SK-N-SH (cell line): Measurements from ENCODE around the gene PCSK6. TPM values are rescaled to one million over a fixed set of nuclear protein-coding genes. Genes with fewer than 3 reads are reported as not detected.

Experiments used
- CTCF ChIA-PET: fragments of 300-600, 350-600 bp; formaldehyde crosslinking; extraction: SDS; loops from one replicate; lab custom pipeline; 2021; lab: Yijun Ruan, JAX
- POLR2A ChIA-PET: fragments of 350-600 bp; sonication (Branson Sonifier 250); formaldehyde crosslinking; extraction: SDS; loops from one replicate; lab custom pipeline; 2020; ENCODE audit warnings: antibody characterized with exemption, inconsistent platforms; lab: Yijun Ruan, JAX
- DNase-seq: peaks from one replicate; pipeline ENCODE4 v3.0.0; 2012
- H2AFZ ChIP-seq: fragments of 200-600 bp; sonication (generic); 2 replicates; pipeline ENCODE4 v1.8.1; 2016; ENCODE audit warnings: antibody characterized with exemption, mild to moderate bottlenecking, low read depth
- H3F3A ChIP-seq: fragments of 200-600 bp; sonication (generic); replicated peaks from 2 replicates; pipeline ENCODE3; 2016; ENCODE audit warnings: antibody characterized with exemption, mild to moderate bottlenecking; ENCODE audit not compliant: insufficient read depth
- H3K27ac ChIP-seq, 2 experiments: fragments of 200-500 bp in 1 of 2; fragments of 200-600 bp in 1 of 2; sonication (Bioruptor generic) in 1 of 2; sonication (generic), shearing (Covaris generic) in 1 of 2; 2 replicates each; pipeline versions ENCODE4 v1.5.1 to v1.6.1; 2014 to 2016; ENCODE audit warnings: low read depth in 2 of 2, inconsistent platforms in 1 of 2, low read length in 1 of 2, mild to moderate bottlenecking in 1 of 2, mixed read lengths in 1 of 2
- H3K27me3 ChIP-seq: fragments of 200-600 bp; sonication (generic), shearing (Covaris generic); 2 replicates; pipeline ENCODE4 v1.6.1; 2016; ENCODE audit warnings: mixed run types; ENCODE audit not compliant: insufficient read depth
- H3K36me3 ChIP-seq, 2 experiments: fragments of 200-500 bp in 1 of 2; fragments of 200-600 bp in 1 of 2; sonication (Bioruptor generic) in 1 of 2; sonication (generic) in 1 of 2; replicated peaks in 1 of 2; 2 replicates each; pipeline versions ENCODE3 to v1.5.1; 2014 to 2016; ENCODE audit warnings: low read length in 1 of 2, mild to moderate bottlenecking in 1 of 2; ENCODE audit not compliant: insufficient read depth in 2 of 2, control insufficient read depth in 1 of 2
- H3K4me1 ChIP-seq, 2 experiments: fragments of 200-500 bp in 1 of 2; fragments of 200-600 bp in 1 of 2; sonication (Bioruptor generic) in 1 of 2; sonication (generic), shearing (Covaris generic) in 1 of 2; 2 replicates each; pipeline versions ENCODE4 v1.5.1 to v1.6.1; 2014 to 2016; ENCODE audit warnings: low read depth in 1 of 2, low read length in 1 of 2, mixed run types in 1 of 2; ENCODE audit not compliant: insufficient read depth in 2 of 2, control insufficient read depth in 1 of 2
- H3K4me2 ChIP-seq: fragments of 200-600 bp; sonication (generic), shearing (Covaris generic); 2 replicates; pipeline ENCODE4 v1.6.1; 2017; ENCODE audit warnings: mixed run types
- H3K4me3 ChIP-seq, 2 experiments: fragments of 200-500 bp in 1 of 2; fragments of 200-600 bp in 1 of 2; sonication (Bioruptor generic) in 1 of 2; sonication (generic), shearing (Covaris generic) in 1 of 2; 2 replicates each; pipeline versions ENCODE4 v1.5.1 to v1.8.1; 2014 to 2016; ENCODE audit warnings: low read depth in 2 of 2, inconsistent platforms in 1 of 2, low read length in 1 of 2, mild to moderate bottlenecking in 1 of 2, mixed read lengths in 1 of 2, moderate library complexity in 1 of 2
- H3K79me2 ChIP-seq: fragments of 200-600 bp; sonication (generic); 2 replicates; pipeline ENCODE4 v1.8.1; 2017; ENCODE audit warnings: mild to moderate bottlenecking; ENCODE audit not compliant: insufficient read depth
- H3K9ac ChIP-seq: fragments of 200-600 bp; sonication (generic); 2 replicates; pipeline ENCODE4 v1.6.1; 2017; ENCODE audit warnings: mixed run types
- H3K9me2 ChIP-seq: fragments of 200-600 bp; sonication (generic); 2 replicates; pipeline ENCODE4 v1.6.1; 2017; ENCODE audit warnings: mixed run types
- H3K9me3 ChIP-seq: fragments of 200-600 bp; sonication (generic); 2 replicates; pipeline ENCODE4 v1.6.1; 2017; ENCODE audit warnings: mixed run types, mild to moderate bottlenecking, moderate library complexity
- H4K20me1 ChIP-seq: fragments of 200-600 bp; sonication (generic); 2 replicates; pipeline ENCODE4 v1.6.1; 2017; ENCODE audit warnings: mild to moderate bottlenecking, mixed run types; ENCODE audit not compliant: insufficient read depth
- CHD2 ChIP-seq: fragments of 150-350 bp; IDR thresholded peaks from 2 replicates; pipeline ENCODE4 v1.6.1; 2018; ENCODE audit warnings: low read length; ENCODE audit not compliant: partially characterized antibody
- EZH2phosphoT487 ChIP-seq: fragments of 200-600 bp; sonication (generic); IDR thresholded peaks from 2 replicates; pipeline ENCODE4 v1.6.1; 2017; ENCODE audit warnings: low read depth, mixed run types, mild to moderate bottlenecking, antibody characterized with exemption, moderate library complexity, borderline replicate concordance
- FOSL2 ChIP-seq: IDR thresholded peaks from 2 replicates; pipeline ENCODE4 v1.4.0; 2012; ENCODE audit warnings: low read depth, mild to moderate bottlenecking, moderate library complexity, borderline replicate concordance
- GABPA ChIP-seq: IDR thresholded peaks from 2 replicates; pipeline ENCODE4 v1.4.0; 2012; ENCODE audit warnings: low read depth, mild to moderate bottlenecking
- GATA2 ChIP-seq: sonication (generic); formaldehyde crosslinking; IDR thresholded peaks from 2 replicates; pipeline ENCODE4 v1.5.0; 2020; ENCODE audit warnings: mild to moderate bottlenecking, missing genetic modification reagents
- NFIC ChIP-seq: IDR thresholded peaks from 2 replicates; pipeline ENCODE4 v1.4.0; 2012; ENCODE audit warnings: borderline replicate concordance
- NRF1 ChIP-seq: IDR thresholded peaks from 2 replicates; pipeline ENCODE4 v1.6.1; 2012; ENCODE audit warnings: low read depth, mild to moderate bottlenecking, low read length
- RAD21 ChIP-seq: IDR thresholded peaks from 2 replicates; pipeline ENCODE4 v1.6.1; 2012; ENCODE audit warnings: mild to moderate bottlenecking, low read length
- RCOR1 ChIP-seq: fragments of 150-350 bp; IDR thresholded peaks from 2 replicates; pipeline ENCODE4 v1.6.1; 2017; ENCODE audit warnings: antibody characterized with exemption, low read length
- RFX5 ChIP-seq: IDR thresholded peaks from 2 replicates; pipeline ENCODE4 v1.6.1; 2012; ENCODE audit warnings: mild to moderate bottlenecking, improper control_type of control experiment, low read length
- SIN3A ChIP-seq: IDR thresholded peaks from 2 replicates; pipeline ENCODE4 v1.6.1; 2012; ENCODE audit warnings: low read depth, mild to moderate bottlenecking, low read length, moderate library complexity, borderline replicate concordance
- TAF1 ChIP-seq: IDR thresholded peaks from 2 replicates; pipeline ENCODE4 v1.6.1; 2012; ENCODE audit warnings: low read depth, mild to moderate bottlenecking, low read length, moderate library complexity, borderline replicate concordance
- TCF12 ChIP-seq: IDR thresholded peaks from 2 replicates; pipeline ENCODE4 v1.4.0; 2012
- TEAD4 ChIP-seq: IDR thresholded peaks from 2 replicates; pipeline ENCODE4 v1.4.0; 2012; ENCODE audit warnings: mild to moderate bottlenecking, borderline replicate concordance; ENCODE audit not compliant: insufficient read depth
- WGBS: methylation state at CpG from one replicate; pipeline ENCODE4 v1.1.6; 2017; ENCODE audit warnings: low lambda C conversion rate; 5-methylcytosine and 5-hydroxymethylcytosine counted together
- polyA plus RNA-seq, 3 experiments: library from polyadenylated mRNA; depleted of rRNA; stranded (reverse); fragments of >200 nt; gene quantifications; 2 replicates each; pipeline ENCODE4 v1.2.3, GENCODE V29; 2012
- TF ChIP-seq, protein P1 (sequence below): IDR thresholded peaks from 2 replicates; pipeline ENCODE4 v1.4.0; 2012; ENCODE audit warnings: low read depth, borderline replicate concordance
- TF ChIP-seq, protein P2 (sequence below): fragments of 200-600 bp; sonication (generic); IDR thresholded peaks from 2 replicates; pipeline ENCODE4 v1.6.1; 2017; ENCODE audit warnings: antibody characterized with exemption, mild to moderate bottlenecking, moderate library complexity
- TF ChIP-seq, protein P3 (sequence below): IDR thresholded peaks from 2 replicates; pipeline ENCODE4 v1.6.1; 2012; ENCODE audit warnings: mild to moderate bottlenecking, low read depth, low read length, moderate library complexity
- TF ChIP-seq, protein P4 (sequence below): IDR thresholded peaks from 2 replicates; pipeline ENCODE4 v1.4.0; 2012; ENCODE audit warnings: low read depth, borderline replicate concordance

PCSK6 gene
- polyA plus RNA-seq, 1 of the 3 experiments (the other 2 are of a cell fraction) = 0.03 TPM

DNA sequence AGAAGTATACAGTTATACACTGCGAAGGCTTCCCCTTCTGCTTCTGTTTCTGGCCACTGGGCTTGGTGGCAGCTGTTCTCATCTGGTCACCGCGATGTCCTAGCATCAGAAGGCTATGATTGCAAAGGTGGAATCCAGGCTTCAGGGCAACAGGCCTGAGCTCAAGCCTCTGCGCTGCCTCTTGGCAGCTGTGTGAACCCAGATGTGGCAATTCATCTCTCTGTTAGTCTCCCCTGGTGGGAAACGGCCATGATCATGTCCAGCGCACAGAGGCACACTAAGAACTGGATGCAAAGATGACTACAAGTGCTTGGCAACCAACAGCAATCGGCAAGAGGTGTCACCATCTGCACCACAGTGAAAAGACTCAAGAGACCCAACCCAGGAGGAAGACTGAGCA is 78.9 kb downstream of the PCSK6 start:
- TF ChIP-seq, protein P1, sequence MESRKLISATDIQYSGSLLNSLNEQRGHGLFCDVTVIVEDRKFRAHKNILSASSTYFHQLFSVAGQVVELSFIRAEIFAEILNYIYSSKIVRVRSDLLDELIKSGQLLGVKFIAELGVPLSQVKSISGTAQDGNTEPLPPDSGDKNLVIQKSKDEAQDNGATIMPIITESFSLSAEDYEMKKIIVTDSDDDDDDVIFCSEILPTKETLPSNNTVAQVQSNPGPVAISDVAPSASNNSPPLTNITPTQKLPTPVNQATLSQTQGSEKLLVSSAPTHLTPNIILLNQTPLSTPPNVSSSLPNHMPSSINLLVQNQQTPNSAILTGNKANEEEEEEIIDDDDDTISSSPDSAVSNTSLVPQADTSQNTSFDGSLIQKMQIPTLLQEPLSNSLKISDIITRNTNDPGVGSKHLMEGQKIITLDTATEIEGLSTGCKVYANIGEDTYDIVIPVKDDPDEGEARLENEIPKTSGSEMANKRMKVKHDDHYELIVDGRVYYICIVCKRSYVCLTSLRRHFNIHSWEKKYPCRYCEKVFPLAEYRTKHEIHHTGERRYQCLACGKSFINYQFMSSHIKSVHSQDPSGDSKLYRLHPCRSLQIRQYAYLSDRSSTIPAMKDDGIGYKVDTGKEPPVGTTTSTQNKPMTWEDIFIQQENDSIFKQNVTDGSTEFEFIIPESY = no peak
- TF ChIP-seq RAD21 (no peak), SIN3A (no peak), GATA2 (CRISPR knock-in tag) (no peak), CHD2 (no peak), TEAD4 (no peak), TAF1 (no peak), NFIC (no peak), RCOR1 (no peak)
- TF ChIP-seq, protein P2, sequence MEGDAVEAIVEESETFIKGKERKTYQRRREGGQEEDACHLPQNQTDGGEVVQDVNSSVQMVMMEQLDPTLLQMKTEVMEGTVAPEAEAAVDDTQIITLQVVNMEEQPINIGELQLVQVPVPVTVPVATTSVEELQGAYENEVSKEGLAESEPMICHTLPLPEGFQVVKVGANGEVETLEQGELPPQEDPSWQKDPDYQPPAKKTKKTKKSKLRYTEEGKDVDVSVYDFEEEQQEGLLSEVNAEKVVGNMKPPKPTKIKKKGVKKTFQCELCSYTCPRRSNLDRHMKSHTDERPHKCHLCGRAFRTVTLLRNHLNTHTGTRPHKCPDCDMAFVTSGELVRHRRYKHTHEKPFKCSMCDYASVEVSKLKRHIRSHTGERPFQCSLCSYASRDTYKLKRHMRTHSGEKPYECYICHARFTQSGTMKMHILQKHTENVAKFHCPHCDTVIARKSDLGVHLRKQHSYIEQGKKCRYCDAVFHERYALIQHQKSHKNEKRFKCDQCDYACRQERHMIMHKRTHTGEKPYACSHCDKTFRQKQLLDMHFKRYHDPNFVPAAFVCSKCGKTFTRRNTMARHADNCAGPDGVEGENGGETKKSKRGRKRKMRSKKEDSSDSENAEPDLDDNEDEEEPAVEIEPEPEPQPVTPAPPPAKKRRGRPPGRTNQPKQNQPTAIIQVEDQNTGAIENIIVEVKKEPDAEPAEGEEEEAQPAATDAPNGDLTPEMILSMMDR = no peak
- Histone ChIP-seq H3F3A (no peaks in the 10 kb centered on the region), H3K27ac (no peak overlapping the region), H3K36me3 (no peaks in the 10 kb centered on the region), H3K9me3 (no peaks in the 10 kb centered on the region), H3K4me1 (no peaks in the 10 kb centered on the region; a peak in 1 of 4 replicates), H4K20me1 (no peaks in the 10 kb centered on the region), H3K4me2 (no peak overlapping the region), H3K4me3 (no peak overlapping the region), H3K9ac (no peak overlapping the region), H3K9me2 (no peaks in the 10 kb centered on the region), H3K27me3 (no peaks in the 10 kb centered on the region), H2AFZ (no peak overlapping the region), H3K79me2 (no peaks in the 10 kb centered on the region)
- ChIA-PET CTCF (no interaction called here), POLR2A (no interaction called here)
- DNase-seq = no peak
- WGBS = 54% methylated on average over 7 of the region's 7 CpGs

DNA sequence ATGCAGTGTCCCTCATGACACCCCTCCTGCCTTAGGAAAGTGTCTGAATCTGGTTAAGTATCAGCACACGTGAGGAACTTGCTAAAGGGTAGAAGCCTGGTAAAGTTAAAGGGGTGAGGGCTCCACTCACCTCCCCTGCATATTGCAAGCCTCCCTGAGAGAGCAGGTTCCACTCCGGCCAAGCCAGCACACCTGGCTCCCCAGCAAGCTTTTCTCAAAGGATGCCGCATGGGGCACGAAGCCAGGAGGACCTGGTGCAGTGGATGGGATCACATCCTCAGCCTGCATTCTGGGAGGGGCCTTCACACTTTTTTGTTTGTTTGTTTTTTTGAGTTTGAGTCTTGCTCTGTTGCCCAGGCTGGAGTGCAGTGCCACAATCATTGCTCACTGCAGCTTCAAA is 79.9 kb downstream of the PCSK6 start:
- Histone ChIP-seq H3K79me2 (no peaks in the 10 kb centered on the region), H3K9me2 (no peaks in the 10 kb centered on the region), H3K27me3 (no peaks in the 10 kb centered on the region), H3F3A (no peaks in the 10 kb centered on the region), H3K9ac (no peak overlapping the region), H3K36me3 (no peaks in the 10 kb centered on the region), H2AFZ (no peak overlapping the region), H3K27ac (no peak overlapping the region), H3K4me2 (no peak overlapping the region), H3K4me3 (no peak overlapping the region), H3K9me3 (no peaks in the 10 kb centered on the region), H4K20me1 (no peaks in the 10 kb centered on the region), H3K4me1 (no peaks in the 10 kb centered on the region; a peak in 1 of 4 replicates)
- 52% methylated on average over 2 of the region's 4 CpGs for WGBS
- no peak for DNase-seq
- ChIA-PET CTCF (interaction anchor here (0.7 kb wide), 1 partner anchor 14 kb away, joined by 3 read pairs; no protein-coding TSS in a partner anchor), POLR2A (no interaction called here)
- TF ChIP-seq, protein P3, sequence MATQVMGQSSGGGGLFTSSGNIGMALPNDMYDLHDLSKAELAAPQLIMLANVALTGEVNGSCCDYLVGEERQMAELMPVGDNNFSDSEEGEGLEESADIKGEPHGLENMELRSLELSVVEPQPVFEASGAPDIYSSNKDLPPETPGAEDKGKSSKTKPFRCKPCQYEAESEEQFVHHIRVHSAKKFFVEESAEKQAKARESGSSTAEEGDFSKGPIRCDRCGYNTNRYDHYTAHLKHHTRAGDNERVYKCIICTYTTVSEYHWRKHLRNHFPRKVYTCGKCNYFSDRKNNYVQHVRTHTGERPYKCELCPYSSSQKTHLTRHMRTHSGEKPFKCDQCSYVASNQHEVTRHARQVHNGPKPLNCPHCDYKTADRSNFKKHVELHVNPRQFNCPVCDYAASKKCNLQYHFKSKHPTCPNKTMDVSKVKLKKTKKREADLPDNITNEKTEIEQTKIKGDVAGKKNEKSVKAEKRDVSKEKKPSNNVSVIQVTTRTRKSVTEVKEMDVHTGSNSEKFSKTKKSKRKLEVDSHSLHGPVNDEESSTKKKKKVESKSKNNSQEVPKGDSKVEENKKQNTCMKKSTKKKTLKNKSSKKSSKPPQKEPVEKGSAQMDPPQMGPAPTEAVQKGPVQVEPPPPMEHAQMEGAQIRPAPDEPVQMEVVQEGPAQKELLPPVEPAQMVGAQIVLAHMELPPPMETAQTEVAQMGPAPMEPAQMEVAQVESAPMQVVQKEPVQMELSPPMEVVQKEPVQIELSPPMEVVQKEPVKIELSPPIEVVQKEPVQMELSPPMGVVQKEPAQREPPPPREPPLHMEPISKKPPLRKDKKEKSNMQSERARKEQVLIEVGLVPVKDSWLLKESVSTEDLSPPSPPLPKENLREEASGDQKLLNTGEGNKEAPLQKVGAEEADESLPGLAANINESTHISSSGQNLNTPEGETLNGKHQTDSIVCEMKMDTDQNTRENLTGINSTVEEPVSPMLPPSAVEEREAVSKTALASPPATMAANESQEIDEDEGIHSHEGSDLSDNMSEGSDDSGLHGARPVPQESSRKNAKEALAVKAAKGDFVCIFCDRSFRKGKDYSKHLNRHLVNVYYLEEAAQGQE = no peak
- TF ChIP-seq CHD2 = no peak
- TF ChIP-seq RCOR1 = no peak
- TF ChIP-seq, protein P4, sequence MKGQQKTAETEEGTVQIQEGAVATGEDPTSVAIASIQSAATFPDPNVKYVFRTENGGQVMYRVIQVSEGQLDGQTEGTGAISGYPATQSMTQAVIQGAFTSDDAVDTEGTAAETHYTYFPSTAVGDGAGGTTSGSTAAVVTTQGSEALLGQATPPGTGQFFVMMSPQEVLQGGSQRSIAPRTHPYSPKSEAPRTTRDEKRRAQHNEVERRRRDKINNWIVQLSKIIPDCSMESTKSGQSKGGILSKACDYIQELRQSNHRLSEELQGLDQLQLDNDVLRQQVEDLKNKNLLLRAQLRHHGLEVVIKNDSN = no peak
- TF ChIP-seq RFX5 = no peak
- no peak for TF ChIP-seq TAF1
- no peak for TF ChIP-seq EZH2phosphoT487
- no peak for TF ChIP-seq NRF1
- no peak for TF ChIP-seq TCF12
- no peak for TF ChIP-seq TEAD4
- TF ChIP-seq GATA2 (CRISPR knock-in tag) = no peak
- no peak for TF ChIP-seq SIN3A
- TF ChIP-seq FOSL2 = no peak
- no peak for TF ChIP-seq GABPA
